NOMO-1 treated with dmso at 0.1 percent for 144 hours (cell line): Measurements from ENCODE around the gene TNFRSF13B.

ENCODE experiments used
- DNase-seq: peaks from one replicate; lab custom pipeline; 2025; ENCODE audit not compliant: unreplicated experiment; lab: John Stamatoyannopoulos, UW

Gene TNFRSF13B

GRCh38 chr17:16939208-16939576, 32.7 kb downstream of the TNFRSF13B start:
- no peak for DNase-seq

- DNase-seq = no peak
Observed at GRCh38 chr17:16938496-16939207, 33.3 kb downstream of the TNFRSF13B start.

- DNase-seq = no peak
Observed at GRCh38 chr17:16938031-16938430, 33.9 kb downstream of the TNFRSF13B start.

- DNase-seq = no peak
Observed at GRCh38 chr17:16937431-16937830, 34.5 kb downstream of the TNFRSF13B start.

- DNase-seq = no peak
Observed at GRCh38 chr17:16936536-16937310, 35.2 kb downstream of the TNFRSF13B start.

GRCh38 chr17:16935786-16936185, 36.1 kb downstream of the TNFRSF13B start:
- no peak for DNase-seq

GRCh38 chr17:16935241-16935663, 36.7 kb downstream of the TNFRSF13B start:
- DNase-seq = no peak

GRCh38 chr17:16934836-16935235, 37.1 kb downstream of the TNFRSF13B start:
- DNase-seq = no peak

- no peak for DNase-seq
Observed at GRCh38 chr17:16934133-16934795, 37.7 kb downstream of the TNFRSF13B start.

- DNase-seq = no peak
Observed at GRCh38 chr17:16933317-16934132, 38.4 kb downstream of the TNFRSF13B start.

- no peak for DNase-seq
Observed at GRCh38 chr17:16932611-16933010, 39.3 kb downstream of the TNFRSF13B start.

- no peak for DNase-seq
Observed at GRCh38 chr17:16932156-16932555, 39.8 kb downstream of the TNFRSF13B start.

- no peak for DNase-seq
Observed at GRCh38 chr17:16931318-16932060, 40.4 kb downstream of the TNFRSF13B start.

- DNase-seq = no peak
Observed at GRCh38 chr17:16930571-16931317, 41.2 kb downstream of the TNFRSF13B start.

- no peak for DNase-seq
Observed at GRCh38 chr17:16929757-16930520, 42.0 kb downstream of the TNFRSF13B start.

GRCh38 chr17:16929035-16929680, 42.8 kb downstream of the TNFRSF13B start:
- no peak for DNase-seq

GRCh38 chr17:16928406-16929034, 43.4 kb downstream of the TNFRSF13B start:
- DNase-seq = no peak
